H1 (cell line): ENCODE measurements around the gene SURF1.

Experiments used
- ATF2 ChIP-seq: IDR thresholded peaks from 2 replicates; pipeline ENCODE4 v1.6.1; 2012; ENCODE audit warnings: low read length, inconsistent platforms
- CBX5 ChIP-seq: fragments of 300-800, 300-1000 bp; sonication (generic); IDR thresholded peaks from 2 replicates; pipeline ENCODE4 v1.7.1; 2016; ENCODE audit warnings: antibody characterized with exemption, low read length, low read depth
- CEBPB ChIP-seq: IDR thresholded peaks from 2 replicates; pipeline ENCODE4 v1.6.1; 2012; ENCODE audit warnings: low read depth, low read length
- CREB1 ChIP-seq: IDR thresholded peaks from 2 replicates; pipeline ENCODE4 v1.6.1; 2012; ENCODE audit warnings: inconsistent platforms
- EP300 ChIP-seq, 2 experiments: IDR thresholded peaks; 1 replicate in 1 of 2; 2 replicates in 1 of 2; pipeline ENCODE4 v1.6.1; 2011 to 2012; ENCODE audit warnings: low read depth in 2 of 2, low read length in 2 of 2, mild to moderate bottlenecking in 2 of 2, borderline replicate concordance in 1 of 2, inconsistent platforms in 1 of 2, moderate library complexity in 1 of 2
- EZH2 ChIP-seq: fragments of 200-600 bp; sonication (generic); IDR thresholded peaks from 2 replicates; pipeline ENCODE4 v1.7.1; 2012; ENCODE audit warnings: low read depth, mild to moderate bottlenecking, moderate library complexity, low read length, inconsistent platforms; ENCODE audit not compliant: severe bottlenecking
- TEAD4 ChIP-seq: IDR thresholded peaks from 2 replicates; pipeline ENCODE4 v1.6.1; 2012; ENCODE audit warnings: low read depth, low read length, inconsistent platforms, mixed read lengths
- YY1 ChIP-seq: IDR thresholded peaks from 2 replicates; pipeline ENCODE4 v1.6.1; 2011; ENCODE audit warnings: low read depth, mild to moderate bottlenecking, low read length
- TF ChIP-seq, protein P1 (sequence below), 3 experiments: IDR thresholded peaks; 1 replicate in 2 of 3; 2 replicates in 1 of 3; pipeline versions ENCODE4 v1.5.1 to v1.6.1; 2011; ENCODE audit warnings: low read length in 3 of 3, mild to moderate bottlenecking in 3 of 3, inconsistent platforms in 2 of 3, low read depth in 1 of 3, moderate library complexity in 1 of 3; ENCODE audit not compliant: insufficient read depth in 1 of 3; ENCODE audit errors: control extremely low read depth in 1 of 3
- TF ChIP-seq, protein P2 (sequence below): IDR thresholded peaks from 2 replicates; pipeline ENCODE4 v1.6.1; 2011; ENCODE audit warnings: low read depth, mild to moderate bottlenecking, low read length; ENCODE audit not compliant: insufficient read depth

DNA sequence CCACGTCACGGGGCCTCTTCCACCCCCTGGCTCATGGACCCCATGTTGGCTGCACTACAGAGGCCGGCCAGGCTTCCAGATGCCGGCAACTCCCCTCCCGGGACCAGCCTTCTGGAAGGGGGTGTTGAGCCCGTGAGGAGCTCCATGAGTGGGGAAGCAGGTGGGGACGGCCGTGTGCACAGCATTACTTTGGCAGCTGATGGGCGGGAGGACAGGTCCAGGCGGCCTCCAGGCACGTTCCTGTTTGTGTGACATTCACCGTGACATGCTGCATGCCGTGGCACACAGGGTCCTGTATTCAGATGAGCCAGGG, 52.2 kb downstream of the SURF1 start:
- TF ChIP-seq CREB1 = no peak
- TF ChIP-seq EP300 (IDR thresholded peaks at IDR 0.05; ENCODE audit: borderline replicate concordance in 1 of 2, low read depth in 2 of 2, low read length in 2 of 2) = no peak
- TF ChIP-seq, protein P1, sequence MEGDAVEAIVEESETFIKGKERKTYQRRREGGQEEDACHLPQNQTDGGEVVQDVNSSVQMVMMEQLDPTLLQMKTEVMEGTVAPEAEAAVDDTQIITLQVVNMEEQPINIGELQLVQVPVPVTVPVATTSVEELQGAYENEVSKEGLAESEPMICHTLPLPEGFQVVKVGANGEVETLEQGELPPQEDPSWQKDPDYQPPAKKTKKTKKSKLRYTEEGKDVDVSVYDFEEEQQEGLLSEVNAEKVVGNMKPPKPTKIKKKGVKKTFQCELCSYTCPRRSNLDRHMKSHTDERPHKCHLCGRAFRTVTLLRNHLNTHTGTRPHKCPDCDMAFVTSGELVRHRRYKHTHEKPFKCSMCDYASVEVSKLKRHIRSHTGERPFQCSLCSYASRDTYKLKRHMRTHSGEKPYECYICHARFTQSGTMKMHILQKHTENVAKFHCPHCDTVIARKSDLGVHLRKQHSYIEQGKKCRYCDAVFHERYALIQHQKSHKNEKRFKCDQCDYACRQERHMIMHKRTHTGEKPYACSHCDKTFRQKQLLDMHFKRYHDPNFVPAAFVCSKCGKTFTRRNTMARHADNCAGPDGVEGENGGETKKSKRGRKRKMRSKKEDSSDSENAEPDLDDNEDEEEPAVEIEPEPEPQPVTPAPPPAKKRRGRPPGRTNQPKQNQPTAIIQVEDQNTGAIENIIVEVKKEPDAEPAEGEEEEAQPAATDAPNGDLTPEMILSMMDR (IDR thresholded peaks at IDR 0.05; ENCODE audit: control extremely low read depth in 1 of 3, insufficient read depth in 1 of 3, low read depth in 1 of 3, low read length in 3 of 3) = no peak
- no peak for TF ChIP-seq CEBPB
- TF ChIP-seq EZH2 = no peak
- no peak for TF ChIP-seq CBX5
- no peak for TF ChIP-seq ATF2
- TF ChIP-seq YY1 = no peak
- TF ChIP-seq, protein P2, sequence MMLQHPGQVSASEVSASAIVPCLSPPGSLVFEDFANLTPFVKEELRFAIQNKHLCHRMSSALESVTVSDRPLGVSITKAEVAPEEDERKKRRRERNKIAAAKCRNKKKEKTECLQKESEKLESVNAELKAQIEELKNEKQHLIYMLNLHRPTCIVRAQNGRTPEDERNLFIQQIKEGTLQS = no peak
- no peak for TF ChIP-seq TEAD4
